ENCODE results near the gene SRPX2. TPM values are rescaled to one million over a fixed set of nuclear protein-coding genes. Genes with fewer than 3 reads are reported as not detected.

SRPX2 gene
- total and polyA plus RNA-seq, 9 of the 15 experiments (the other 6 are each of a cell fraction or from before 2014, with no cell fraction given), result 0.13 to 0.20 TPM; not detected in 7

DNA sequence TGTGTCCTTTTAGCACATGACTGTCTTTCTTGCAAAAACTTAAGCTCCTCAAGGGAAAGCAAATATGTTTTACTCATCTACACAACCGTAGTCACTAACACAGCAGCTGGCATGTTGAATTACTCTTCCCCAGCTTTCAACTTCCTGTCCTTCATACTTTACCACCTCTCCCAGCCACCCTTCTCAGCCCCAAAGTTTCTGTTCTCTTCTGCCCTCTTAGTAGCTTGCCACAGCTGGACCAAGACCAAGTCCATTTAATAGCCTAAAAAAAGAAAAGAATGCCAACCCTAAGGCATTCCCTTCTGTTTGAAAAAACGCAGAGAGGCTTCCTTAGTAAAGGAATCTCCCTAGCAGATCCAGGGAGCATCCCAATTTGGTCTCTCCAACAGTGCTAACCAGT, 36.8 kb downstream of the SRPX2 start (continued):
- TF ChIP-seq EP300 (IDR thresholded peaks at IDR 0.05; ENCODE audit: low read length), result no peak
- TF ChIP-seq ATF1 (CRISPR knock-in tag; IDR thresholded peaks at IDR 0.05), result no peak
- TF ChIP-seq ATF1 (tag; IDR thresholded peaks at IDR 0.05), result no peak
- no peak for TF ChIP-seq KLF6 (CRISPR knock-in tag; IDR thresholded peaks at IDR 0.05; ENCODE audit: borderline replicate concordance)

DNA sequence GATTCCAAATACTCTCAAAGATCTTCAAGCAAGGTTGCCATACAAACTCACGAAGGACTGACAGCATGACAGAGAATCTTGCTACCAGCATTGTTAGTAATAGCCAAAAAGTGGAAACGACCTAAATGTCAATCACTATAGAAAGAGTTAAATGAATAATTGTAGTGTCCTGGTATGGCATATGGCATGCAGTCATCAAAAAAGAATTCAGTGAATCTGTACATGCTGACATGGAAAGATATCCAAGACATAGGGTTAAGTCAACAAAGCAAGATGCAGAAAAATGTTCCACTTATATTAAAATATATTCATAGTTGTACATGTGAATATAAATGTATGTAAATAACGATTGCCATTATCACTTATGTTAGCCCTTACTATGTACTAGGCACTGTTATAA, 37.6 kb downstream of the SRPX2 start:
- BruUV-seq (replicated peaks), result no TSS peak
- in situ Hi-C loops (cut with MboI) (loop anchor here (25.0 kb wide), 1 partner anchor 506 kb away; no protein-coding TSS in a partner anchor), intact Hi-C loops (cut with micrococcal nuclease) (loop anchor here (10.0 kb wide), 1 partner anchor 603 kb away; no protein-coding TSS in a partner anchor)
- H3K27me3 ChIP-seq (ENCODE audit: control insufficient read depth in 2 of 2, insufficient read depth in 2 of 2, low read length in 2 of 2), result no peaks in the 10 kb centered on the region
- FAIRE-seq (no peak), ATAC-seq (no peak), DNase-seq (ENCODE audit: extremely low read depth in 1 of 4, low spot score in 3 of 4) (no peak)
- H3K9me1 ChIP-seq (ENCODE audit: control insufficient read depth, insufficient read depth, low read length), result no peaks in the 10 kb centered on the region
- H3K27ac ChIP-seq (ENCODE audit: extremely low read depth, low read depth, low read length), result no peak overlapping the region
- no peaks in the 10 kb centered on the region for H3K4me1 ChIP-seq (replicated peaks in 1 of 2; ENCODE audit: control insufficient read depth in 2 of 2, insufficient read depth in 2 of 2, low read length in 2 of 2)
- H3K4me3 ChIP-seq, result no peak overlapping the region
- H4K20me1 ChIP-seq (replicated peaks; ENCODE audit: control insufficient read depth, insufficient read depth, low read length), result no peaks in the 10 kb centered on the region
- H3K79me2 ChIP-seq (ENCODE audit: control insufficient read depth, insufficient read depth, low read length), result no peaks in the 10 kb centered on the region
- TF ChIP-seq, protein P1, sequence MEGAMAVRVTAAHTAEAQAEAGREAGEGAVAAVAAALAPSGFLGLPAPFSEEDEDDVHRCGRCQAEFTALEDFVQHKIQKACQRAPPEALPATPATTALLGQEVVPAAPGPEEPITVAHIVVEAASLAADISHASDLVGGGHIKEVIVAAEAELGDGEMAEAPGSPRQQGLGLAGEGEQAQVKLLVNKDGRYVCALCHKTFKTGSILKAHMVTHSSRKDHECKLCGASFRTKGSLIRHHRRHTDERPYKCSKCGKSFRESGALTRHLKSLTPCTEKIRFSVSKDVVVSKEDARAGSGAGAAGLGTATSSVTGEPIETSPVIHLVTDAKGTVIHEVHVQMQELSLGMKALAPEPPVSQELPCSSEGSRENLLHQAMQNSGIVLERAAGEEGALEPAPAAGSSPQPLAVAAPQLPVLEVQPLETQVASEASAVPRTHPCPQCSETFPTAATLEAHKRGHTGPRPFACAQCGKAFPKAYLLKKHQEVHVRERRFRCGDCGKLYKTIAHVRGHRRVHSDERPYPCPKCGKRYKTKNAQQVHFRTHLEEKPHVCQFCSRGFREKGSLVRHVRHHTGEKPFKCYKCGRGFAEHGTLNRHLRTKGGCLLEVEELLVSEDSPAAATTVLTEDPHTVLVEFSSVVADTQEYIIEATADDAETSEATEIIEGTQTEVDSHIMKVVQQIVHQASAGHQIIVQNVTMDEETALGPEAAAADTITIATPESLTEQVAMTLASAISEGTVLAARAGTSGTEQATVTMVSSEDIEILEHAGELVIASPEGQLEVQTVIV (CRISPR knock-in tag; IDR thresholded peaks at IDR 0.05; ENCODE audit: borderline replicate concordance), result no peak
- TF ChIP-seq ZNF347 (CRISPR knock-in tag; IDR thresholded peaks at IDR 0.05; ENCODE audit: low read depth) (no peak), ZNF644 (tag; IDR thresholded peaks at IDR 0.05; ENCODE audit: low read depth) (no peak), ELF2 (CRISPR knock-in tag; IDR thresholded peaks at IDR 0.05) (no peak), SAFB (IDR thresholded peaks at IDR 0.05; ENCODE audit: borderline replicate concordance, low read depth, low read length) (no peak)
- TF ChIP-seq, protein P2, sequence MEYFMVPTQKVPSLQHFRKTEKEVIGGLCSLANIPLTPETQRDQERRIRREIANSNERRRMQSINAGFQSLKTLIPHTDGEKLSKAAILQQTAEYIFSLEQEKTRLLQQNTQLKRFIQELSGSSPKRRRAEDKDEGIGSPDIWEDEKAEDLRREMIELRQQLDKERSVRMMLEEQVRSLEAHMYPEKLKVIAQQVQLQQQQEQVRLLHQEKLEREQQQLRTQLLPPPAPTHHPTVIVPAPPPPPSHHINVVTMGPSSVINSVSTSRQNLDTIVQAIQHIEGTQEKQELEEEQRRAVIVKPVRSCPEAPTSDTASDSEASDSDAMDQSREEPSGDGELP (CRISPR knock-in tag; IDR thresholded peaks at IDR 0.05; ENCODE audit: borderline replicate concordance), result no peak
- TF ChIP-seq, protein P3, sequence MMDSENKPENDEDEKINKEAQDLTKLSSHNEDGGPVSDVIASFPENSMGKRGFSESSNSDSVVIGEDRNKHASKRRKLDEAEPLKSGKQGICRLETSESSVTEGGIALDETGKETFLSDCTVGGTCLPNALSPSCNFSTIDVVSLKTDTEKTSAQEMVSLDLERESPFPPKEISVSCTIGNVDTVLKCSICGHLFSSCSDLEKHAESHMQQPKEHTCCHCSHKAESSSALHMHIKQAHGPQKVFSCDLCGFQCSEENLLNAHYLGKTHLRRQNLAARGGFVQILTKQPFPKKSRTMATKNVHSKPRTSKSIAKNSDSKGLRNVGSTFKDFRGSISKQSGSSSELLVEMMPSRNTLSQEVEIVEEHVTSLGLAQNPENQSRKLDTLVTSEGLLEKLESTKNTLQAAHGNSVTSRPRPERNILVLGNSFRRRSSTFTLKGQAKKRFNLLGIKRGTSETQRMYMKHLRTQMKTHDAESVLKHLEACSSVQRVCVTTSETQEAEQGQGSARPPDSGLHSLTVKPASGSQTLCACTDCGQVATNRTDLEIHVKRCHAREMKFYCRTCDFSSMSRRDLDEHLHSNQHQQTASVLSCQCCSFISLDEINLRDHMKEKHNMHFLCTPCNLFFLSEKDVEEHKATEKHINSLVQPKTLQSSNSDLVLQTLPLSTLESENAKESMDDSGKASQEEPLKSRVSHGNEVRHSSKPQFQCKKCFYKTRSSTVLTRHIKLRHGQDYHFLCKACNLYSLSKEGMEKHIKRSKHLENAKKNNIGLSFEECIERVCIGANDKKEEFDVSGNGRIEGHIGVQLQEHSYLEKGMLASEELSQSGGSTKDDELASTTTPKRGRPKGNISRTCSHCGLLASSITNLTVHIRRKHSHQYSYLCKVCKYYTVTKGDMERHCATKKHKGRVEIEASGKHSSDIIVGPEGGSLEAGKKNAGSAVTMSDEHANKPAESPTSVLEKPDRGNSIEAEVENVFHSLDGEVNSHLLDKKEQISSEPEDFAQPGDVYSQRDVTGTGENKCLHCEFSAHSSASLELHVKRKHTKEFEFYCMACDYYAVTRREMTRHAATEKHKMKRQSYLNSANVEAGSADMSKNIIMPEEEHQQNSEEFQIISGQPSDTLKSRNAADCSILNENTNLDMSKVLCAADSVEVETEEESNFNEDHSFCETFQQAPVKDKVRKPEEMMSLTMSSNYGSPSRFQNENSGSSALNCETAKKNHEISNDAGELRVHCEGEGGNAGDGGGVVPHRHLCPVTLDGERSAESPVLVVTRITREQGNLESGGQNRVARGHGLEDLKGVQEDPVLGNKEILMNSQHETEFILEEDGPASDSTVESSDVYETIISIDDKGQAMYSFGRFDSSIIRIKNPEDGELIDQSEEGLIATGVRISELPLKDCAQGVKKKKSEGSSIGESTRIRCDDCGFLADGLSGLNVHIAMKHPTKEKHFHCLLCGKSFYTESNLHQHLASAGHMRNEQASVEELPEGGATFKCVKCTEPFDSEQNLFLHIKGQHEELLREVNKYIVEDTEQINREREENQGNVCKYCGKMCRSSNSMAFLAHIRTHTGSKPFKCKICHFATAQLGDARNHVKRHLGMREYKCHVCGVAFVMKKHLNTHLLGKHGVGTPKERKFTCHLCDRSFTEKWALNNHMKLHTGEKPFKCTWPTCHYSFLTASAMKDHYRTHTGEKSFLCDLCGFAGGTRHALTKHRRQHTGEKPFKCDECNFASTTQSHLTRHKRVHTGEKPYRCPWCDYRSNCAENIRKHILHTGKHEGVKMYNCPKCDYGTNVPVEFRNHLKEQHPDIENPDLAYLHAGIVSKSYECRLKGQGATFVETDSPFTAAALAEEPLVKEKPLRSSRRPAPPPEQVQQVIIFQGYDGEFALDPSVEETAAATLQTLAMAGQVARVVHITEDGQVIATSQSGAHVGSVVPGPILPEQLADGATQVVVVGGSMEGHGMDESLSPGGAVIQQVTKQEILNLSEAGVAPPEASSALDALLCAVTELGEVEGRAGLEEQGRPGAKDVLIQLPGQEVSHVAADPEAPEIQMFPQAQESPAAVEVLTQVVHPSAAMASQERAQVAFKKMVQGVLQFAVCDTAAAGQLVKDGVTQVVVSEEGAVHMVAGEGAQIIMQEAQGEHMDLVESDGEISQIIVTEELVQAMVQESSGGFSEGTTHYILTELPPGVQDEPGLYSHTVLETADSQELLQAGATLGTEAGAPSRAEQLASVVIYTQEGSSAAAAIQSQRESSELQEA (IDR thresholded peaks at IDR 0.05; ENCODE audit: low read depth), result no peak
- CTCF ChIA-PET (ENCODE audit: low intra/inter-chr PET ratio), result no interaction called here
- no peak overlapping the region for H3K4me2 ChIP-seq (ENCODE audit: insufficient read depth, low read length)
- no peaks in the 10 kb centered on the region for H3K36me3 ChIP-seq (ENCODE audit: control insufficient read depth, insufficient read depth, low read length)
- no peak overlapping the region for H3K9ac ChIP-seq (ENCODE audit: insufficient read depth in 1 of 2, low read depth in 2 of 2, low read length in 2 of 2)
- WGBS (ENCODE audit: insufficient coverage, low coverage, missing lambda C conversion rate), result 3% methylated on average over 3 of the region's 3 CpGs
- no peak overlapping the region for H2AFZ ChIP-seq (ENCODE audit: low read depth, low read length)
- H3K9me3 ChIP-seq (replicated peaks; ENCODE audit: control insufficient read depth, insufficient read depth, low read depth, low read length), result no peaks in the 10 kb centered on the region
- POLR2A ChIA-PET, result no interaction called here
